ENCODE measurements around the gene SDC3. TPM values are rescaled to one million over a fixed set of nuclear protein-coding genes. Genes with fewer than 3 reads are reported as not detected.

Gene SDC3
- total RNA-seq, 1 experiment from 2014 or later, result 10.0 TPM

DNA sequence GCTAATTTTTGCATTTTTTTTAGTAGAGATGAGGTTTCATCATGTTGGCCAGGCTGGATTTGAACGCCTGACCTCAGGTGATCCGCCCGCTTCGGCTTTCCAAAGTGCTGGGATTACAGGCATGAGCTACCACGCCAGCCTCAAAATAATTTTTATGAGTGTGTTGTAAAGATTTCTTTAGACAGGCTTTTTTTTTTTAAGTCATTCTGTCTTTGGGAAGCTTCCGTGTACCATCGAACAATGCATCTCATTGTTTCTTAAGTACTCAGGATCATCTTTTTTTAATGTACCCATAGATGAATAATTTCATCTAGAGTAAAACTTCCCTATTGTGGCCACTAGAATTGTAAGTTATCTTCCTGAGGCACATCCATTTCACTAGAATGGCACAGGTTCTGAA is 19.6 kb upstream of the SDC3 start:
- no peak overlapping the region for H3K9ac ChIP-seq (ENCODE audit: low read length)
- H3K79me2 ChIP-seq (ENCODE audit: low read length), result no peaks in the 10 kb centered on the region
- H3F3A ChIP-seq (ENCODE audit: low read length, unreplicated experiment), result no peaks in the 10 kb centered on the region
- no peak overlapping the region for H3K4me2 ChIP-seq (ENCODE audit: low read length)
- peaks cover 4% of the 10 kb centered on the region; the same call in 1 of the 2 replicates for H3K36me3 ChIP-seq (ENCODE audit: low read depth, low read length)
- H3K9me2 ChIP-seq (replicated peaks; ENCODE audit: low read length), result no peaks in the 10 kb centered on the region
- ChIA-PET POLR2A (ENCODE audit: unreplicated experiment) (no interaction called here), CTCF (interaction anchor here (0.6 kb wide), 1 partner anchor 210 kb away, joined by 5 read pairs; no protein-coding TSS in a partner anchor)
- H4K20me1 ChIP-seq (ENCODE audit: low read length), result no peaks in the 10 kb centered on the region; the same call in 1 of the 2 replicates
- TF ChIP-seq, protein P1, sequence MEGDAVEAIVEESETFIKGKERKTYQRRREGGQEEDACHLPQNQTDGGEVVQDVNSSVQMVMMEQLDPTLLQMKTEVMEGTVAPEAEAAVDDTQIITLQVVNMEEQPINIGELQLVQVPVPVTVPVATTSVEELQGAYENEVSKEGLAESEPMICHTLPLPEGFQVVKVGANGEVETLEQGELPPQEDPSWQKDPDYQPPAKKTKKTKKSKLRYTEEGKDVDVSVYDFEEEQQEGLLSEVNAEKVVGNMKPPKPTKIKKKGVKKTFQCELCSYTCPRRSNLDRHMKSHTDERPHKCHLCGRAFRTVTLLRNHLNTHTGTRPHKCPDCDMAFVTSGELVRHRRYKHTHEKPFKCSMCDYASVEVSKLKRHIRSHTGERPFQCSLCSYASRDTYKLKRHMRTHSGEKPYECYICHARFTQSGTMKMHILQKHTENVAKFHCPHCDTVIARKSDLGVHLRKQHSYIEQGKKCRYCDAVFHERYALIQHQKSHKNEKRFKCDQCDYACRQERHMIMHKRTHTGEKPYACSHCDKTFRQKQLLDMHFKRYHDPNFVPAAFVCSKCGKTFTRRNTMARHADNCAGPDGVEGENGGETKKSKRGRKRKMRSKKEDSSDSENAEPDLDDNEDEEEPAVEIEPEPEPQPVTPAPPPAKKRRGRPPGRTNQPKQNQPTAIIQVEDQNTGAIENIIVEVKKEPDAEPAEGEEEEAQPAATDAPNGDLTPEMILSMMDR (conservative IDR thresholded peaks at IDR 0.05; ENCODE audit: low read depth, low read length), result no peak
- no peak for TF ChIP-seq EZH2 (IDR thresholded peaks at IDR 0.05; ENCODE audit: low read length, unreplicated experiment)
- TF ChIP-seq EZH2phosphoT487 (IDR thresholded peaks at IDR 0.05; ENCODE audit: borderline replicate concordance, low read length), result no peak
- intact Hi-C loops (cut with micrococcal nuclease), result no loop called here
- H3K4me1 ChIP-seq (ENCODE audit: insufficient read depth, low read length), result no peaks in the 10 kb centered on the region
- H3K27ac ChIP-seq (ENCODE audit: low read length), result no peak overlapping the region
- DNase-seq, result no peak
- H2AFZ ChIP-seq (ENCODE audit: low read length), result no peak overlapping the region
- no TSS peak for BruUV-seq (replicated peaks)
- H3K27me3 ChIP-seq (ENCODE audit: low read length), result no peaks in the 10 kb centered on the region
- H3K9me3 ChIP-seq (ENCODE audit: low read length), result no peaks in the 10 kb centered on the region
- no peak for ATAC-seq
- no peak overlapping the region for H3K4me3 ChIP-seq (ENCODE audit: low read length)

DNA sequence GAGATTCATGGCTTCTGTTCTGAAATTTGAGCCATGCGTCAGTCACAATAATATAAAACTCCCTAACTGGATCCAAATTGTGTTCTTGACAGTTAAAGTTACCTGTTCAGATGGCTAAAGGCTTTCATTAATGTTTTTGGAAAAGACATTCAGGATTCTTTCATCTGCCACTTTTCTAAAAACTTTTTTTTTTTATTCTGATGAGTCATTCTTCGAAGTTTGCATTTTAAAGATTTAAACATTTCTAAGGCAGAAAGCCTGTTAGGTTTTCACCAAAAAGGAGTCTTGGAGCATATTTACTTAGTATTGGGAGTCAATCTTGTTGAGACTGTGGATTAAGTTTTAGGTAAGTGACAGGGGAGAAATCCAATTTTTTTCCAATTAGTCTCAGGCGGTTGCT is 18.9 kb upstream of the SDC3 start:
- no TSS peak for BruUV-seq (replicated peaks)
- TF ChIP-seq EZH2phosphoT487 (IDR thresholded peaks at IDR 0.05; ENCODE audit: borderline replicate concordance, low read length) (no peak), EZH2 (IDR thresholded peaks at IDR 0.05; ENCODE audit: low read length, unreplicated experiment) (no peak)
- TF ChIP-seq, protein P1 (conservative IDR thresholded peaks at IDR 0.05; ENCODE audit: low read depth, low read length), result no peak
- Histone ChIP-seq H3K4me1 (ENCODE audit: insufficient read depth, low read length) (no peaks in the 10 kb centered on the region), H3K79me2 (ENCODE audit: low read length) (no peaks in the 10 kb centered on the region), H4K20me1 (ENCODE audit: low read length) (no peaks in the 10 kb centered on the region; the same call in 1 of the 2 replicates), H3K9me3 (ENCODE audit: low read length) (no peaks in the 10 kb centered on the region), H3K9me2 (replicated peaks; ENCODE audit: low read length) (no peaks in the 10 kb centered on the region), H3K27ac (ENCODE audit: low read length) (no peak overlapping the region), H3K27me3 (ENCODE audit: low read length) (no peaks in the 10 kb centered on the region), H3K36me3 (ENCODE audit: low read depth, low read length) (peaks cover 4% of the 10 kb centered on the region; the same call in 1 of the 2 replicates), H2AFZ (ENCODE audit: low read length) (no peak overlapping the region), H3K4me3 (ENCODE audit: low read length) (no peak overlapping the region), H3K4me2 (ENCODE audit: low read length) (no peak overlapping the region), H3F3A (ENCODE audit: low read length, unreplicated experiment) (no peaks in the 10 kb centered on the region), H3K9ac (ENCODE audit: low read length) (no peak overlapping the region)
- ChIA-PET CTCF (no interaction called here), POLR2A (ENCODE audit: unreplicated experiment) (no interaction called here)
- intact Hi-C loops (cut with micrococcal nuclease), result no loop called here
- ATAC-seq (no peak), DNase-seq (no peak)

DNA sequence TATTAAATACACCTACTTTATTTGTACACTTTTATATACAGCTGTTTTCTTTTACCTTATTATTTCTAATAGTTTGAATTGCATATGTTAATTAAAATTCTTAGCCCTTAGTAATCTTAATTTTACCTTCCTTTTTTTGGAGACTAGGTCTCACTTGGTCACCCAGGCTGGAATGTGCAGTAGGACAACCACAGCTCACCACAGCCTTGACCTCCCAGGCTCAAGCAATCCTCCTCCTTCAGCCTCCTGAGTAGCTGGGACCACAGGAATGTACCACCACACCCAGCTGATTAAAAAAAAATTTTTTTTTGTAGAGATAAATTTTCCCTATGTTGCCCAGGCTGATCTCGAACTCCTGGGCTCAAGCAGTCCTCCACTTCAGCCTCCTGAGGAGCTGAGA is 15.0 kb upstream of the SDC3 start:
- CTCF ChIA-PET, result no interaction called here
- Histone ChIP-seq H3K9ac (ENCODE audit: low read length) (no peak overlapping the region), H3K27ac (ENCODE audit: low read length) (no peak overlapping the region), H3K4me2 (ENCODE audit: low read length) (no peak overlapping the region), H3K36me3 (ENCODE audit: low read depth, low read length) (no peaks in the 10 kb centered on the region), H3F3A (ENCODE audit: low read length, unreplicated experiment) (no peaks in the 10 kb centered on the region), H4K20me1 (ENCODE audit: low read length) (no peaks in the 10 kb centered on the region), H3K9me3 (ENCODE audit: low read length) (no peaks in the 10 kb centered on the region), H3K9me2 (replicated peaks; ENCODE audit: low read length) (no peaks in the 10 kb centered on the region), H3K4me1 (ENCODE audit: insufficient read depth, low read length) (no peaks in the 10 kb centered on the region), H3K4me3 (ENCODE audit: low read length) (no peak overlapping the region), H2AFZ (ENCODE audit: low read length) (no peak overlapping the region), H3K27me3 (ENCODE audit: low read length) (no peaks in the 10 kb centered on the region), H3K79me2 (ENCODE audit: low read length) (no peaks in the 10 kb centered on the region)
- intact Hi-C loops (cut with micrococcal nuclease), result no loop called here
- DNase-seq (no peak), ATAC-seq (no peak)
- TF ChIP-seq EZH2 (IDR thresholded peaks at IDR 0.05; ENCODE audit: low read length, unreplicated experiment) (no peak), EZH2phosphoT487 (IDR thresholded peaks at IDR 0.05; ENCODE audit: borderline replicate concordance, low read length) (no peak)
- TF ChIP-seq, protein P1 (conservative IDR thresholded peaks at IDR 0.05; ENCODE audit: low read depth, low read length), result no peak
- POLR2A ChIA-PET (ENCODE audit: unreplicated experiment), result no interaction called here
- BruUV-seq (replicated peaks), result no TSS peak
